Endodermal cell (in vitro differentiated cells): ENCODE results near the gene CARMIL3. TPM values are rescaled to one million over a fixed set of nuclear protein-coding genes. Genes with fewer than 3 reads are reported as not detected.

ENCODE experiments used
- DNase-seq: peaks from one replicate; pipeline ENCODE4 v3.0.0-alpha.2; 2017
- H3K27ac ChIP-seq: 2 replicates; pipeline ENCODE4 v1.5.1; 2013; ENCODE audit warnings: mild to moderate bottlenecking, low read depth, low read length, moderate library complexity
- H3K27me3 ChIP-seq: 2 replicates; pipeline ENCODE4 v1.6.1; 2013; ENCODE audit warnings: mild to moderate bottlenecking, low read length, moderate library complexity; ENCODE audit not compliant: insufficient read depth, control insufficient read depth, poor library complexity, severe bottlenecking
- H3K36me3 ChIP-seq: 2 replicates; pipeline ENCODE4 v1.7.0; 2013; ENCODE audit warnings: mild to moderate bottlenecking, low read length, moderate library complexity; ENCODE audit not compliant: control insufficient read depth, insufficient read depth
- H3K4me1 ChIP-seq: one replicate; pipeline ENCODE4 v1.7.0; 2013; ENCODE audit warnings: low read length; ENCODE audit not compliant: control insufficient read depth, insufficient read depth
- H3K4me3 ChIP-seq: 2 replicates; pipeline ENCODE4 v1.5.1; 2013; ENCODE audit warnings: mild to moderate bottlenecking, low read length, moderate library complexity
- H3K9ac ChIP-seq: 2 replicates; pipeline ENCODE4 v1.6.1; 2013; ENCODE audit warnings: mild to moderate bottlenecking, low read length, moderate library complexity; ENCODE audit not compliant: poor library complexity, severe bottlenecking; ENCODE audit errors: extremely low read depth
- H3K9me3 ChIP-seq: 2 replicates; pipeline ENCODE4 v1.6.1; 2013; ENCODE audit warnings: mild to moderate bottlenecking, low read length, moderate library complexity; ENCODE audit not compliant: control insufficient read depth
- H3K27ac Mint-ChIP-seq: 2 replicates; pipeline ENCODE4 v1.8.0; 2020; ENCODE audit warnings: mixed read lengths
- H3K27me3 Mint-ChIP-seq: 2 replicates; pipeline ENCODE4 v1.8.0; 2021; ENCODE audit warnings: mild to moderate bottlenecking, mixed read lengths; ENCODE audit not compliant: insufficient read depth
- H3K36me3 Mint-ChIP-seq: 2 replicates; pipeline ENCODE4 v1.8.0; 2020; ENCODE audit warnings: low read depth, mixed read lengths
- H3K4me1 Mint-ChIP-seq: 2 replicates; pipeline ENCODE4 v1.8.0; 2020; ENCODE audit warnings: mixed read lengths
- H3K4me3 Mint-ChIP-seq: 2 replicates; pipeline ENCODE4 v1.8.0; 2020; ENCODE audit warnings: mild to moderate bottlenecking, moderate library complexity, mixed read lengths
- H3K9me3 Mint-ChIP-seq: 2 replicates; pipeline ENCODE4 v1.8.0; 2020; ENCODE audit warnings: mild to moderate bottlenecking, mixed read lengths
- CTCF ChIP-seq: fragments of 200-600 bp; sonication (generic); conservative IDR thresholded peaks from 2 replicates; pipeline ENCODE4 v1.5.0; 2021; ENCODE audit warnings: antibody characterized with exemption, mild to moderate bottlenecking
- WGBS, 2 experiments: methylation state at CpG; one replicate each; pipeline versions ENCODE4 v1.1.5 to v1.1.7; 2013; ENCODE audit warnings: missing lambda C conversion rate in 2 of 2, mixed read lengths in 1 of 2; ENCODE audit not compliant: insufficient coverage in 1 of 2, insufficient read length in 1 of 2; 5-methylcytosine and 5-hydroxymethylcytosine counted together
- total RNA-seq, 2 donors: library from RNA; stranded (reverse); fragmentation: NEBNext Ultra II Directional in 1 of 2; extraction: Animal tissue kit (Norgen Biotek cat#: 25700) in 1 of 2; gene quantifications; 2 replicates in 1 of 2; 3 replicates in 1 of 2; pipeline ENCODE4 v1.2.1, GENCODE V29; 2021

The CARMIL3 gene
- total RNA-seq, 2 donors from 2014 or later = 2.1 to 4.4 TPM

- H3K4me3 ChIP-seq = no peak overlapping the region
- H3K27me3 ChIP-seq = peaks cover 24% of the 10 kb centered on the region
- H3K4me1 ChIP-seq = peaks cover 16% of the 10 kb centered on the region
- Mint-ChIP-seq H3K9me3 (no peaks in the 10 kb centered on the region), H3K36me3 (no peaks in the 10 kb centered on the region), H3K4me1 (peaks cover 27% of the 10 kb centered on the region), H3K4me3 (no peak overlapping the region), H3K27ac (no peak overlapping the region), H3K27me3 (peaks cover 22% of the 10 kb centered on the region)
- H3K9ac ChIP-seq = no peak overlapping the region
- no peak for DNase-seq
- WGBS, 2 experiments = 93 to 95% methylated on average over 4 to 10 of the region's 10 CpGs
- H3K9me3 ChIP-seq = no peaks in the 10 kb centered on the region
- TF ChIP-seq CTCF = no peak
- no peak overlapping the region for H3K27ac ChIP-seq
- H3K36me3 ChIP-seq = no peaks in the 10 kb centered on the region
Measured at GRCh38 chr14:24076302-24076601, 24.4 kb downstream of the CARMIL3 start.

GRCh38 chr14:24077086-24077485 lies 25.3 kb downstream of the CARMIL3 start:
- Mint-ChIP-seq H3K9me3 (no peaks in the 10 kb centered on the region), H3K27me3 (peaks cover 26% of the 10 kb centered on the region), H3K27ac (no peak overlapping the region), H3K36me3 (no peaks in the 10 kb centered on the region), H3K4me3 (no peak overlapping the region), H3K4me1 (peaks cover 31% of the 10 kb centered on the region)
- Histone ChIP-seq H3K4me1 (peaks cover 20% of the 10 kb centered on the region), H3K9me3 (no peaks in the 10 kb centered on the region), H3K4me3 (no peak overlapping the region), H3K9ac (no peak overlapping the region), H3K27me3 (peaks cover 28% of the 10 kb centered on the region), H3K27ac (no peak overlapping the region), H3K36me3 (no peaks in the 10 kb centered on the region)
- DNase-seq = no peak
- TF ChIP-seq CTCF = no peak
- WGBS, 2 experiments = 92 to 98% methylated on average over 22 to 23 of the region's 23 CpGs

GRCh38 chr14:24078146-24078545 lies 26.3 kb downstream of the CARMIL3 start:
- no peak overlapping the region for H3K4me3 Mint-ChIP-seq
- no peak overlapping the region for H3K27ac ChIP-seq
- 70 to 100% methylated on average over 2 to 3 of the region's 3 CpGs for WGBS, 2 experiments
- H3K4me1 ChIP-seq = peaks cover 22% of the 10 kb centered on the region
- H3K36me3 ChIP-seq = no peaks in the 10 kb centered on the region
- H3K27ac Mint-ChIP-seq = no peak overlapping the region
- H3K36me3 Mint-ChIP-seq = no peaks in the 10 kb centered on the region
- no peaks in the 10 kb centered on the region for H3K9me3 ChIP-seq
- no peak overlapping the region for H3K4me3 ChIP-seq
- H3K27me3 ChIP-seq = peaks cover 39% of the 10 kb centered on the region
- H3K27me3 Mint-ChIP-seq = peaks cover 36% of the 10 kb centered on the region
- H3K9me3 Mint-ChIP-seq = no peaks in the 10 kb centered on the region
- TF ChIP-seq CTCF = no peak
- H3K9ac ChIP-seq = no peak overlapping the region
- H3K4me1 Mint-ChIP-seq = peaks cover 34% of the 10 kb centered on the region
- DNase-seq = no peak
